Measurements from ENCODE around the gene ATXN2. TPM values are rescaled to one million over a fixed set of nuclear protein-coding genes. Genes with fewer than 3 reads are reported as not detected.

The ATXN2 gene
- total and polyA plus RNA-seq, 4 donors, result 51.7 to 99.2 (median 74.4) TPM

DNA sequence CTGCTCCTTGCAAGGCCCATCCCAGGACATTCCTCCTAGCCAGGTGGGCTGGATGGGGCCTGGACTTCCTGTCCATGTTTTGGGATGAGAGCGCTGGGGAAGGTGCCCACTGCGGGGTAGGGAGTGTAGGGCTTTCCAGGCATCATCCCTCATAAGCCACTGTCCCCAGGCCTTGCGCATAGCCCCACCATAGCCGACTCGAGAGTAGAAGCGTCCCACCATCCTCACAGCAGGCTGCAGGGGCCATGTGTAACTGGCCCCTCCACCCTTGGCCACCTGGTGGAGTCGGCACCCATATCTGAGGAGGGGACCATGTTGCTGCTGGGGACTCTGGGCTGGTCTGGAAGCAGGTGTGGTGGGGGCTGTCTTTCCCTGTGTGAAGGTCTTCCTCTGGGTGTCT, 162.8 kb downstream of the ATXN2 start:
- DNase-seq (ENCODE audit: low read depth in 4 of 6, low spot score in 6 of 6), result no peak
- WGBS (ENCODE audit: insufficient coverage), result 100% methylated on average over 1 of the region's 7 CpGs
- H3K27ac ChIP-seq (ENCODE audit: low read depth, low read length), result peak overlapping the region; percentile 11
- H3K9me3 ChIP-seq (ENCODE audit: control insufficient read depth, insufficient read depth, low read length), result no peaks in the 10 kb centered on the region
- H3K36me3 ChIP-seq (ENCODE audit: control insufficient read depth, insufficient read depth, low read length), result peaks cover 35% of the 10 kb centered on the region
- no peaks in the 10 kb centered on the region for H3K27me3 ChIP-seq (ENCODE audit: control insufficient read depth, insufficient read depth, low read length)
- H3K4me1 ChIP-seq (ENCODE audit: control insufficient read depth, insufficient read depth, low read length), result peaks cover 49% of the 10 kb centered on the region
- no peak overlapping the region for H3K4me3 ChIP-seq (ENCODE audit: low read depth, low read length)

DNA sequence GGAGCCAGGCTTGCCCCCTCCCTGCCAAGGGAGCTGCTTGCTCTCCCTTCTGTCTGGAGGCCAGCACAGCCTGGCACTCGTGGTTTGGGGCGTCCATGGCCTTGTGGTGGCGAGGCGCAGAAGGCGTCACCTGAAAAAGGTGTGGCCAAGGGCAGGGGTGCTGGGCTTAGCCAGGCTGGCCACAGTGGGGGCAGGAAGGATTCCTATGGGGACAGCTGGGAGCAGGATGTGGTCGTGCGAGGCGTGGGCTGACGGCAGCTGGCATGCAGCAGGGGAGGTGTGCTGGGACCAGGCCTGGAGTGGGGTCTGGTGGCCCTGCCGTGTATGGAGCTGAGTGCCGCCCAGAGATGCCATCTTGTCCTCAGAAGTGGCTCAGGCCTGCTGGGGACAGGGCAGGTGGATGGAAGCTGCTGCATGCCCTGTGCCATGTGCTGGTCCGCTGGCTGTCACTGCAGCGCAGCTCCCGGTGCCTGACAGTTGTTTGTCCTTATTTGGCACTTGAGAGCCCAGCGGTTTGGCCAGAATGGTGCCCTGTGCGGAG, 163.4 kb downstream of the ATXN2 start:
- peaks cover 53% of the 10 kb centered on the region for H3K4me1 ChIP-seq (ENCODE audit: control insufficient read depth, insufficient read depth, low read length)
- no peaks in the 10 kb centered on the region for H3K9me3 ChIP-seq (ENCODE audit: control insufficient read depth, insufficient read depth, low read length)
- DNase-seq (ENCODE audit: low read depth in 4 of 6, low spot score in 6 of 6), result no peak
- H3K27ac ChIP-seq (ENCODE audit: low read depth, low read length), result no peak overlapping the region
- no peaks in the 10 kb centered on the region for H3K27me3 ChIP-seq (ENCODE audit: control insufficient read depth, insufficient read depth, low read length)
- no peak overlapping the region for H3K4me3 ChIP-seq (ENCODE audit: low read depth, low read length)
- peaks cover 30% of the 10 kb centered on the region for H3K36me3 ChIP-seq (ENCODE audit: control insufficient read depth, insufficient read depth, low read length)
- 86% methylated on average over 15 of the region's 16 CpGs for WGBS (ENCODE audit: insufficient coverage)

DNA sequence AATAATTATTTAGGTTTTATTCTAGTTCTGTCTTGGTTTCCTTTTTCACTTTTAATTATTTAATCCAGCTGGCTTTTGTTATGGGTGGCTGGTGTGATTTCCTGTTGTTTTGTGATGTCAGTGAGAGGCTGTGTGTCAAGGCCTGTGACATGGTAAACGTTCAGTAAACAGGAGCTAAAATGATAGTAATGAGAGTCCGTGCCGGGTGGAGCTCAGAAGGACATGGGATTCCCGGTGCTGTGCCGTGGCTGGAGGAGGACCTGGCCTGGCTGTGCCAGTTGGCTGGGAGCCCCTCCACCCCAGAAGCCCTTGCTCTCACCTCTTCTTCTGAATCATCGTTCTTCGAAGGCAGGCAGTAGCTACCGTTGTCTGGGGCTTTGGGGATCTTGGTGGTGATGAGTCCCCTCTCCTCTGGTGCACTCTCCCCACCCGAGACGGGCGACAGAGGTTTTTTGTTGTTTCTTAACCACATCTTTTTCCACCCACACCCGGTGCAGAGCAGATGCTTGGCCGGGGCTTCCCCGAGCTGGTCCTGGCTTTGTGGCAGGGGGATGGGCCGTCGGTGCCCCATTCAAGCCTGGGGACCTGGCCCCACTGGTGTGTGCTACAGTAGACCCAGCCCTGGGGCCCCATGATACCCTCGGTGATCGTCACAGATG, 164.3 kb downstream of the ATXN2 start:
- Histone ChIP-seq H3K4me3 (ENCODE audit: low read depth, low read length) (no peak overlapping the region), H3K27me3 (ENCODE audit: control insufficient read depth, insufficient read depth, low read length) (no peaks in the 10 kb centered on the region), H3K36me3 (ENCODE audit: control insufficient read depth, insufficient read depth, low read length) (peaks cover 28% of the 10 kb centered on the region), H3K27ac (ENCODE audit: low read depth, low read length) (no peak overlapping the region), H3K4me1 (ENCODE audit: control insufficient read depth, insufficient read depth, low read length) (peaks cover 60% of the 10 kb centered on the region), H3K9me3 (ENCODE audit: control insufficient read depth, insufficient read depth, low read length) (no peaks in the 10 kb centered on the region)
- peak in 1 of 6 donors; percentile 46 for DNase-seq (ENCODE audit: low read depth in 4 of 6, low spot score in 6 of 6)
- 35% methylated on average over 10 of the region's 18 CpGs for WGBS (ENCODE audit: insufficient coverage)

DNA sequence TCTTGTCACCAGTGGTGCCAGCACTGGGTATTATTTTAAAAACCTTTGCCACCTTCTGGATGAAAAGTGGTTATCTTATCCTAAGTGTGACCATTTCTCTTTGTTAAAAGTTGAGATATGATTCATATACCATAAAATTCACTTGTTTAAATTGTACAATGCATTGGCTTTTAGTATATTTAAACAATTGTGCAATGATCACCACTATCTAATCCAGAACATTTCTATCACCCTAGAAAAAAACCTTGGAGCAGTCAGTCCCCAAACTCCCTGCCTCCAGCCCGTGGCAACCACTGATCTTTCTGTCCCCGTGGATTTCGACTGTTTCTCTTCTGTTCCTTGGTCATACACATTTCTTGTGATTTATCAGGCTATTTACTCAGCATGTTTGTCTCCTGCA, 165.1 kb downstream of the ATXN2 start:
- peaks cover 24% of the 10 kb centered on the region for H3K36me3 ChIP-seq (ENCODE audit: control insufficient read depth, insufficient read depth, low read length)
- no peaks in the 10 kb centered on the region for H3K27me3 ChIP-seq (ENCODE audit: control insufficient read depth, insufficient read depth, low read length)
- no peaks in the 10 kb centered on the region for H3K9me3 ChIP-seq (ENCODE audit: control insufficient read depth, insufficient read depth, low read length)
- WGBS (ENCODE audit: insufficient coverage), result 61% methylated on average over 3 of the region's 3 CpGs
- DNase-seq (ENCODE audit: low read depth in 4 of 6, low spot score in 6 of 6), result peak in 1 of 6 donors; percentile 82
- H3K4me1 ChIP-seq (ENCODE audit: control insufficient read depth, insufficient read depth, low read length), result peaks cover 63% of the 10 kb centered on the region
- H3K27ac ChIP-seq (ENCODE audit: low read depth, low read length), result no peak overlapping the region
- H3K4me3 ChIP-seq (ENCODE audit: low read depth, low read length), result no peak overlapping the region

DNA sequence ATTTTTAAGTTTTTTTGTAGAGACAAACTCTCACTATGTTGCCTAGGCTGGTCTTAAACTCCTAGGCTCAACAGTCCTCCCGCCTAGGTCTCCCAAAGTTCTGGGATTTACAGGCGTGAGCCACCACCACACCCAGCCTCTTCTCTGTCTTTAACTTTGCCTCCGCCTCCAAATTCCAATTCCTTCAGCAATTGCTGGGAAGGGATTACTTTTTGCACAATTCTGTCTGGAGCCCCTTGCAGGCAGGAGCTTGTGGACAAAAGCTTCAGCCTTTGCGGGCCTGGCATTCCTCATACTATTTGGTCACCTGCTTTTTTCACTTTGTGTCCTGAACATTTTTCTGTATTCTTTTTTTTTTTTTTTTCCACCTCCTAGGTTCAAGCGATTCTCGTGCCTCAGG, 167.3 kb downstream of the ATXN2 start:
- Histone ChIP-seq H3K4me1 (ENCODE audit: control insufficient read depth, insufficient read depth, low read length) (peaks cover 53% of the 10 kb centered on the region), H3K4me3 (ENCODE audit: low read depth, low read length) (no peak overlapping the region), H3K27me3 (ENCODE audit: control insufficient read depth, insufficient read depth, low read length) (no peaks in the 10 kb centered on the region), H3K27ac (ENCODE audit: low read depth, low read length) (no peak overlapping the region), H3K9me3 (ENCODE audit: control insufficient read depth, insufficient read depth, low read length) (no peaks in the 10 kb centered on the region), H3K36me3 (ENCODE audit: control insufficient read depth, insufficient read depth, low read length) (peaks cover 16% of the 10 kb centered on the region)
- DNase-seq (ENCODE audit: low read depth in 4 of 6, low spot score in 6 of 6), result no peak
- 80% methylated on average over 4 of the region's 6 CpGs for WGBS (ENCODE audit: insufficient coverage)

DNA sequence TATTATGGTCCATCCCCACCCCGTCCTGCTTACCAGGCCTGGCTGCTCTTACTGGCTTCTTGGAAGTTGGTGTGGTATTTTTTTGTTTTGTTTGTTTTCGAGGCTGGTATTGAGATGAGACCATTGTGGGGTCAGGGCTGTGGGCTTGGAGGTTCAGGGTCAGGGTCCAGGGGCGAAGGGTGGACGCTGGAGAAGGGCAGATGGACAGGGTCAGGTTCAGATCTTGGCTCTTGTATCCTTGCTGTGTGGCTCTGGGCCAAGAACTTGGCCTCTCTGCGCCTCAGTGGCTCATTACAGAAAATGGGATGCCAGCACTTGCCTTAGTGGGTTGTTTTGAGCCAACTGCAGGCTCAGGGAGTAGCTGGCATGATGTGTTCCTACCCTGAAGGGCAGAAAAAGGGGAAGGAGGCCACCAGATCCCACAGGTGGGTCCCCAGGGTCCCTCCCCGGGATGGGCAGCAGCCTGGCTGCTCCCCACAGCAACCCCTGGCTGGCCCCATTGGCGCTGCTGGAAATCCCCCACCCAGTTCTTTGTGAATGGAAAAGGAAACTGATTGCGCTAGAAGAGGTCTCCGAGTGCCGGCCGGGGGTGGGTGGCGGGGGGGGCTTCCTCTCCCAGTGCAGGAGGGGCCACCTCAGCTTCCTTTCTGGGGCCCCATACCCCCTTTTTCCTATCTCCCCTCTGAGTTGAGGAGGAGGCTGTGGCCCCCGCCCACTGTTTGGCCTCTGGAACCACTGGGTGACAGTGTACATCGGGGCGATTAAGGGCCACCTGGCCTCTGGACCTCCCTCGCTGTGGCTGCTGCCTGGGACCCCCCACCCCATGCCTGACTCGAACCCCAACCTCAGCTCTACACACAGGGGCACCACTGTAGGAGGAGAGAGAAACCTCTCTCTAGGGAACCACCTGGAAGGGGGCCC, 168.4 kb downstream of the ATXN2 start:
- Histone ChIP-seq H3K9me3 (ENCODE audit: control insufficient read depth, insufficient read depth, low read length) (no peaks in the 10 kb centered on the region), H3K27me3 (ENCODE audit: control insufficient read depth, insufficient read depth, low read length) (no peaks in the 10 kb centered on the region), H3K27ac (ENCODE audit: low read depth, low read length) (no peak overlapping the region), H3K4me1 (ENCODE audit: control insufficient read depth, insufficient read depth, low read length) (peaks cover 43% of the 10 kb centered on the region), H3K36me3 (ENCODE audit: control insufficient read depth, insufficient read depth, low read length) (peaks cover 12% of the 10 kb centered on the region), H3K4me3 (ENCODE audit: low read depth, low read length) (no peak overlapping the region)
- no peak for DNase-seq (ENCODE audit: low read depth in 4 of 6, low spot score in 6 of 6)
- WGBS (ENCODE audit: insufficient coverage), result 67% methylated on average over 5 of the region's 17 CpGs

DNA sequence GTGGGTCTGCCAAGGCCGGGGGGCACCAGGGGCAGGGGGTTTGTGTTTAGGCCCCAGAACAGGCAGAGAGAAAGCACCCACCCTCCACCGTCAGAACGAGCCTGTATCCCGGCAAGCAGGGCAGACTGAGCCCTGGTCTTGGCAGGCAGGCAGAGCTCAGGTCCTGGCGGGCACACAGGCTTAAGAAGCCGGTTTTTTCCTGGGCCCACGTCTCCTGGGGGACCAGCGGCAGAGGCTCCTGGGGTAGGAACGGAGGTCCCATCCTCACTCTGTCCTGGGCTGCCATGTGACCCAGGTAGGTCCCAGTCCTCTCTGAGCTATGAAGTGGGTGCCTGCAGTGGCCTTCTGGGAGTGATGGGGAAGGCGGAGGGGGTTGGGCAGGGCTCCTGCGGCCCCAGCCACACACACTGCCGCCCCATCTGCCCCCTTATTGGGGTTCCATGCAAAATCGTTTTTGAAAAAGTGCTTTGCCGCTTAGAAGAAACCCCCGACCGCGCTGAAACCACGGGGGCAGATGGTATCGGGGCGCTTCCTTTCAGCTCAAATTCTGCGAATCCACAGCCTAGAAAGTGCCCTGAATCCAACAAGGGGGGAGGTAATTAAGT, 169.2 kb downstream of the ATXN2 start:
- WGBS (ENCODE audit: insufficient coverage), result 61% methylated on average over 18 of the region's 21 CpGs
- H3K4me1 ChIP-seq (ENCODE audit: control insufficient read depth, insufficient read depth, low read length), result peaks cover 41% of the 10 kb centered on the region
- H3K9me3 ChIP-seq (ENCODE audit: control insufficient read depth, insufficient read depth, low read length), result no peaks in the 10 kb centered on the region
- H3K27me3 ChIP-seq (ENCODE audit: control insufficient read depth, insufficient read depth, low read length), result no peaks in the 10 kb centered on the region
- H3K27ac ChIP-seq (ENCODE audit: low read depth, low read length), result no peak overlapping the region
- no peak for DNase-seq (ENCODE audit: low read depth in 4 of 6, low spot score in 6 of 6)
- H3K4me3 ChIP-seq (ENCODE audit: low read depth, low read length), result no peak overlapping the region
- peaks cover 16% of the 10 kb centered on the region for H3K36me3 ChIP-seq (ENCODE audit: control insufficient read depth, insufficient read depth, low read length)

DNA sequence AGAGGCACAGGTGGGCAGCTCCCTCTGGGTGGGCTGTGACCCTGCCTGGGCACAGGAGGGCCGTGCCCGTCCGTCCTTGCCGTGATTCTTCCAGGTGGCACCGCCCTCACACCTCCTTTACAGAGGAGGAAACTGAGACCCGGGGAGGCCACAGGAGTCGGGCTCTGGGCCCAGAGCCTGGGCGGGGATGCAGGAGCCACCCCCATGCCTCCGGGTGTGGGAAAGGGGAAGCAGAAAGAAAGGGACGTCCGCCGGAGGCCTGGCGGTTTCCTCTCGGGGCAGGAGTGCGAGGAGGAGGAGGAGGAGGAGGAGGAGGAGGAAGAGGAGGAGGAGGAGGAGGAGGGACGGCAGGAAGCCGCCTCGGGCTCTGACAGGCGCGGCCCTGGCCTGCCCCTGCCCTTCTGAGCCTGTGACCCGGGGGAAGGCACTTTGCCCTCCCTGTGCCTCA, 170.4 kb downstream of the ATXN2 start:
- no peaks in the 10 kb centered on the region for H3K9me3 ChIP-seq (ENCODE audit: control insufficient read depth, insufficient read depth, low read length)
- H3K27ac ChIP-seq (ENCODE audit: low read depth, low read length), result no peak overlapping the region
- no peak overlapping the region for H3K4me3 ChIP-seq (ENCODE audit: low read depth, low read length)
- no peaks in the 10 kb centered on the region for H3K27me3 ChIP-seq (ENCODE audit: control insufficient read depth, insufficient read depth, low read length)
- WGBS (ENCODE audit: insufficient coverage), result 80% methylated on average over 6 of the region's 21 CpGs
- no peak for DNase-seq (ENCODE audit: low read depth in 4 of 6, low spot score in 6 of 6)
- peaks cover 38% of the 10 kb centered on the region for H3K4me1 ChIP-seq (ENCODE audit: control insufficient read depth, insufficient read depth, low read length)
- peaks cover 20% of the 10 kb centered on the region for H3K36me3 ChIP-seq (ENCODE audit: control insufficient read depth, insufficient read depth, low read length)

DNA sequence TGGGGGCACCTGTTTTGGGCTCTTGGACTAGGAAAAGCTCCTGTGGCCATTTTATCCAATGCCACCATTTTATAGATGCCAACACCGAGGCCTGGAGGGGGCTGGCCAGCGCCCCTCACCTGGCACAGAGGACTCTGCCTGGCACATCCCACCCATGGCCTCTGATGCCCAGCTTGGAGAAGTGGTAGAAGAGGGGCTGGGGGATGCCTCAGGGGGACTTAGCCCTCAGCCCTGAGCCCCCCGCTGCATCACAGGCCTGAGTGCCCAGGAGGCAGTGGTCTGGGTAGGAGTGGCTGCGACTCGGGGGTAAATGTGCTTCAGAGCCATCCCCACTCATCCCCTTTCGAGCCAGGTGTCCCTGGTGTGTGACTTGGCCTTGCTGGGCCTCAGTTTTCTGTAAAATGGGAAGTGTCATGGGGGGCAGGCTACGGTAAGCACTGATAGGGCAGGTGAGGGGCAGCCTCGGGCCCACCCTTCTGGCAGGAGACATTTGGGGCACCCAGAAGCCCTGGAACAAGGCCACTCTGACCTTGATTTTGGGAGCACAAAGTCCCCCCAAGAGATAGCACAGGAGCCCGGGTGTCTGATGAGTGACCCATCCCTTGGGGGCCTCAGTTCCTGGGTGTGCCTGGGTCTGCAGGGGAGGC, 170.9 kb downstream of the ATXN2 start:
- Histone ChIP-seq H3K9me3 (ENCODE audit: control insufficient read depth, insufficient read depth, low read length) (no peaks in the 10 kb centered on the region), H3K27me3 (ENCODE audit: control insufficient read depth, insufficient read depth, low read length) (no peaks in the 10 kb centered on the region), H3K27ac (ENCODE audit: low read depth, low read length) (no peak overlapping the region), H3K36me3 (ENCODE audit: control insufficient read depth, insufficient read depth, low read length) (peaks cover 20% of the 10 kb centered on the region), H3K4me3 (ENCODE audit: low read depth, low read length) (no peak overlapping the region), H3K4me1 (ENCODE audit: control insufficient read depth, insufficient read depth, low read length) (peaks cover 38% of the 10 kb centered on the region)
- DNase-seq (ENCODE audit: low read depth in 4 of 6, low spot score in 6 of 6), result no peak
- 96% methylated on average over 9 of the region's 9 CpGs for WGBS (ENCODE audit: insufficient coverage)
